ENCODE results near the gene SCYGR5.

DNA sequence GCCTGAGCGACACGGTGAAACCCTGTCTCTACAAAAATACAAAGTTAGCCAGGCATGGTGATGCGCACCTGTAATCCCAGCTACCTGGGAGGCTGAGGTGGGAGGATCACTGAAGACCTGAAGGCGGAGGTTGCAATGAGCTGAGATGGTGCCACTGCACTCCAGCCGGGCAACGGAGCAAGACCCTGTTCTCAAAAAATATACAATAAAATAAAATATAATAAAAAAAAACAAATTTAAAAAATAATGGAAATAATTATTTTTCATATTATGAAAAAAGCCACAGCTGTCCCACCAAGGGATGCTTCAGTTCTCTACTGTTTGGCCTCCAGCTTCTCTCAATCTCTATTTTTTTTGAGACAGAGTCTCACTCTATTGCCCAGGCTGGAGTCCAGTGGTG is 40.8 kb downstream of the SCYGR5 start:
- TF ChIP-seq CTCF (IDR thresholded peaks at IDR 0.05) (no peak), POLR2A (IDR thresholded peaks at IDR 0.05) (no peak)

All from heart left ventricle (tissue), 13 donors.